HCT116 (cell line): ENCODE measurements around the gene BRAT1. TPM values are rescaled to one million over a fixed set of nuclear protein-coding genes. Genes with fewer than 3 reads are reported as not detected.

Experiments used
- ATAC-seq: fragments of 200-7000 bp; cut with Tn5 transposase; 2 replicates; pipeline ENCODE4 v1.9.1; 2020; ENCODE audit warnings: mild to moderate bottlenecking, moderate library complexity
- BruUV-seq: library from RNA; stranded (reverse); fragments of 400-500 nt; replicated peaks from 2 replicates; lab custom pipeline; 2021; lab: Mats Ljungman, UMichigan
- CTCF ChIA-PET: fragments of 300-600 bp; sonication (Branson Sonifier 250); formaldehyde crosslinking; loops from one replicate; lab custom pipeline; 2021; ENCODE audit warnings: antibody characterized with exemption; lab: Charles Lee
- POLR2A ChIA-PET: fragments of 300-600, 350-600 bp; sonication (Branson Sonifier 250); formaldehyde crosslinking; loops from one replicate; lab custom pipeline; 2021; ENCODE audit warnings: antibody characterized with exemption; lab: Charles Lee
- RAD21 ChIA-PET, 2 experiments: fragments of 300-600 bp; sonication (Branson Sonifier 250); formaldehyde crosslinking; loops; one replicate each; lab custom pipeline; 2023; ENCODE audit warnings: low total read pairs in 2 of 2; ENCODE audit not compliant: uncharacterized antibody in 2 of 2, unreplicated experiment in 2 of 2, low non-redundant PET in 1 of 2; lab: Charles Lee
- DNase-seq: peaks from one replicate; pipeline ENCODE4 v3.0.0-alpha.2; 2010; ENCODE audit warnings: low read depth, low spot score
- H2AFZ ChIP-seq: fragments of 200-600 bp; shearing (Covaris generic), sonication (generic); 2 replicates; pipeline ENCODE4 v1.6.1; 2017; ENCODE audit warnings: low read depth, mixed run types, mixed read lengths, antibody characterized with exemption, low read length; ENCODE audit not compliant: poor library complexity, severe bottlenecking
- H3K27ac ChIP-seq: 2 replicates; pipeline ENCODE4 v1.5.1; 2012; ENCODE audit warnings: low read depth, low read length
- H3K27me3 ChIP-seq: fragments of 200-600 bp; sonication (generic); 2 replicates; pipeline ENCODE4 v1.6.1; 2016; ENCODE audit warnings: mixed run types, low read length, mixed read lengths; ENCODE audit not compliant: insufficient read depth
- H3K36me3 ChIP-seq, 2 experiments: fragments of 200-500 bp in 1 of 2; fragments of 200-600 bp in 1 of 2; sonication (Bioruptor generic) in 1 of 2; sonication (generic) in 1 of 2; 2 replicates each; pipeline versions ENCODE4 v1.5.1 to v1.6.1; 2014 to 2016; ENCODE audit warnings: low read length in 2 of 2, inconsistent platforms in 1 of 2, mixed read lengths in 1 of 2, mixed run types in 1 of 2; ENCODE audit not compliant: insufficient read depth in 2 of 2, control insufficient read depth in 1 of 2
- H3K4me1 ChIP-seq, 2 experiments: fragments of 200-600 bp in 1 of 2; sonication (generic) in 1 of 2; 2 replicates each; pipeline versions ENCODE4 v1.5.1 to v1.6.1; 2012 to 2017; ENCODE audit warnings: low read length in 2 of 2, inconsistent platforms in 1 of 2, mild to moderate bottlenecking in 1 of 2, mixed read lengths in 1 of 2, mixed run types in 1 of 2, moderate library complexity in 1 of 2; ENCODE audit not compliant: insufficient read depth in 2 of 2, control insufficient read depth in 1 of 2
- H3K4me2 ChIP-seq: fragments of 200-600 bp; sonication (generic); 2 replicates; pipeline ENCODE4 v1.6.1; 2017; ENCODE audit warnings: mixed run types, low read length, mixed read lengths
- H3K4me3 ChIP-seq, 2 experiments: fragments of 200-600 bp in 1 of 2; sonication (generic) in 1 of 2; replicated peaks in 1 of 2; 2 replicates each; pipeline ENCODE4 v1.5.1; 2011 to 2016; ENCODE audit warnings: low read length in 2 of 2, control low read depth in 1 of 2, low read depth in 1 of 2, mild to moderate bottlenecking in 1 of 2, mixed read lengths in 1 of 2, mixed run types in 1 of 2
- H3K79me2 ChIP-seq: fragments of 200-600 bp; sonication (generic); 2 replicates; pipeline ENCODE4 v1.6.1; 2017; ENCODE audit warnings: mild to moderate bottlenecking, mixed run types, low read length, moderate library complexity, mixed read lengths; ENCODE audit not compliant: insufficient read depth
- H3K9ac ChIP-seq: fragments of 200-600 bp; sonication (generic); 2 replicates; pipeline ENCODE4 v1.6.1; 2016; ENCODE audit warnings: low read length, mixed read lengths
- H3K9me2 ChIP-seq: fragments of 200-600 bp; sonication (generic), shearing (Covaris generic); 2 replicates; pipeline ENCODE4 v1.6.1; 2017; ENCODE audit warnings: mixed run types, mild to moderate bottlenecking, moderate library complexity; ENCODE audit not compliant: insufficient read depth
- H3K9me3 ChIP-seq, 2 experiments: fragments of 200-500 bp in 1 of 2; fragments of 200-600 bp in 1 of 2; sonication (Bioruptor generic) in 1 of 2; sonication (generic) in 1 of 2; 2 replicates each; pipeline ENCODE4 v1.6.1; 2014 to 2017; ENCODE audit warnings: low read length in 2 of 2, mixed read lengths in 2 of 2, inconsistent platforms in 1 of 2, low read depth in 1 of 2, mild to moderate bottlenecking in 1 of 2, mixed run types in 1 of 2, moderate library complexity in 1 of 2; ENCODE audit not compliant: control insufficient read depth in 1 of 2, insufficient read depth in 1 of 2
- H4K20me1 ChIP-seq: fragments of 200-600 bp; sonication (generic), shearing (Covaris generic); 2 replicates; pipeline ENCODE4 v1.6.1; 2017; ENCODE audit warnings: mixed run types, mild to moderate bottlenecking, moderate library complexity; ENCODE audit not compliant: insufficient read depth
- CBX3 ChIP-seq: IDR thresholded peaks from 2 replicates; pipeline ENCODE4 v1.6.1; 2012; ENCODE audit warnings: low read depth
- CEBPB ChIP-seq: IDR thresholded peaks from 2 replicates; pipeline ENCODE4 v1.6.1; 2012; ENCODE audit warnings: low read depth
- EGR1 ChIP-seq: IDR thresholded peaks from 2 replicates; pipeline ENCODE4 v1.6.1; 2012; ENCODE audit warnings: low read depth
- EZH2phosphoT487 ChIP-seq: fragments of 200-600 bp; IDR thresholded peaks from 2 replicates; pipeline ENCODE4 v1.6.1; 2018; ENCODE audit warnings: antibody characterized with exemption, borderline replicate concordance
- FOSL1 ChIP-seq: IDR thresholded peaks from 2 replicates; pipeline ENCODE4 v1.6.1; 2012; ENCODE audit warnings: low read depth
- MAX ChIP-seq: IDR thresholded peaks from 2 replicates; pipeline ENCODE4 v1.6.1; 2012
- POLR2AphosphoS5 ChIP-seq: IDR thresholded peaks from 2 replicates; pipeline ENCODE4 v1.6.1; 2011; ENCODE audit warnings: mild to moderate bottlenecking, low read depth, low read length, moderate library complexity
- RAD21 ChIP-seq: IDR thresholded peaks from 2 replicates; pipeline ENCODE4 v1.6.1; 2012; ENCODE audit warnings: low read depth, mild to moderate bottlenecking
- SIN3A ChIP-seq: IDR thresholded peaks from 2 replicates; pipeline ENCODE4 v1.6.1; 2012; ENCODE audit warnings: low read depth
- SRF ChIP-seq: IDR thresholded peaks from 2 replicates; pipeline ENCODE4 v1.6.1; 2012; ENCODE audit warnings: low read depth
- YY1 ChIP-seq: IDR thresholded peaks from 2 replicates; pipeline ENCODE4 v1.6.1; 2011; ENCODE audit warnings: low read length, low read depth, moderate library complexity, mild to moderate bottlenecking; ENCODE audit not compliant: insufficient replicate concordance; ENCODE audit errors: extremely low read depth
- ZBTB33 ChIP-seq: IDR thresholded peaks from 2 replicates; pipeline ENCODE4 v1.6.1; 2011; ENCODE audit warnings: mild to moderate bottlenecking, low read length, moderate library complexity; ENCODE audit not compliant: insufficient replicate concordance; ENCODE audit errors: extremely low read depth
- ZFX ChIP-seq: fragments of 450-650 bp; IDR thresholded peaks from 2 replicates; pipeline ENCODE4 v1.6.1; 2017
- ZNF274 ChIP-seq: fragments of 200-500 bp; sonication (Bioruptor generic); IDR thresholded peaks from 2 replicates; pipeline ENCODE4 v1.6.1; 2014; ENCODE audit warnings: mild to moderate bottlenecking, low read depth, low read length, inconsistent platforms
- intact Hi-C: fragments of 100-400 bp; cut with micrococcal nuclease; formaldehyde crosslinking; loops from 2 replicates; pipeline ENCODE4 v1.10.0; 2022
- total RNA-seq: library from RNA; stranded (reverse); gene quantifications from one replicate; pipeline ENCODE4 v1.2.1, GENCODE V29; 2021; ENCODE audit not compliant: unreplicated experiment
- TF ChIP-seq, protein P1 (sequence below): IDR thresholded peaks from 2 replicates; pipeline ENCODE4 v1.6.1; 2012
- TF ChIP-seq, protein P2 (sequence below): IDR thresholded peaks from 2 replicates; pipeline ENCODE4 v1.6.1; 2012; ENCODE audit warnings: low read depth

The BRAT1 gene
- total RNA-seq, 1 experiment from 2014 or later: 47.6 TPM

DNA sequence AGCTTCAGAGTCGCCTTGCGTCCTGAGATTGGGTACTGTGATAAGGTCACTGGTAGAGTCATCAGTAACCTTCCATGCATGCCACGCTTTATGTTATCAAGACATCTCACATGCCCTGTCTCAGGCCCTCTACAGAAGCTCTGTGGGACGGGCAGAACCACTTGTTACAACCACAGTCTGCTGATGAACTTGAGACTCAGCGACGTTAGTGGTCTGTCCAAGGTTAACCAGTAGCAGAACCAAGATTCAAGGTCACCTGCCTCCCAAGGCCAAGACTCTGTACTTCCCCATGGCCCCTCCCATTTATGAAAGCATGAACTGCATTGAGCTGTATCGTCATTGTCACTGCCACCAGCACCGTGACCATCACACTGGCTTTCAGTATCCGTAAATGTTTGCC lies 18.4 kb upstream of the BRAT1 start:
- intact Hi-C loops: no loop called here
- no peaks in the 10 kb centered on the region for H3K9me2 ChIP-seq
- CTCF ChIA-PET: no interaction called here

More for the DNA sequence above, 18.4 kb upstream of the BRAT1 start:
- Histone ChIP-seq H3K4me3 (no peak overlapping the region), H3K9ac (no peak overlapping the region), H3K9me3 (no peaks in the 10 kb centered on the region), H2AFZ (no peak overlapping the region), H4K20me1 (no peaks in the 10 kb centered on the region), H3K4me1 (peaks cover 19 to 22% of the 10 kb centered on the region in 2 experiments), H3K36me3 (peaks cover 3 to 10% of the 10 kb centered on the region in 2 experiments; a peak in 1 of 4 replicates), H3K27me3 (no peaks in the 10 kb centered on the region), H3K27ac (no peak overlapping the region), H3K4me2 (no peak overlapping the region), H3K79me2 (no peaks in the 10 kb centered on the region; the same call in 1 of the 2 replicates)
- BruUV-seq: no TSS peak
- no peak for DNase-seq
- ChIA-PET POLR2A (no interaction called here), RAD21 (no interaction called here)
- ATAC-seq: no peak
- TF ChIP-seq SRF: no peak
- no peak for TF ChIP-seq MAX
- TF ChIP-seq, protein P1, sequence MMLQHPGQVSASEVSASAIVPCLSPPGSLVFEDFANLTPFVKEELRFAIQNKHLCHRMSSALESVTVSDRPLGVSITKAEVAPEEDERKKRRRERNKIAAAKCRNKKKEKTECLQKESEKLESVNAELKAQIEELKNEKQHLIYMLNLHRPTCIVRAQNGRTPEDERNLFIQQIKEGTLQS: no peak
- no peak for TF ChIP-seq POLR2AphosphoS5
- TF ChIP-seq, protein P2, sequence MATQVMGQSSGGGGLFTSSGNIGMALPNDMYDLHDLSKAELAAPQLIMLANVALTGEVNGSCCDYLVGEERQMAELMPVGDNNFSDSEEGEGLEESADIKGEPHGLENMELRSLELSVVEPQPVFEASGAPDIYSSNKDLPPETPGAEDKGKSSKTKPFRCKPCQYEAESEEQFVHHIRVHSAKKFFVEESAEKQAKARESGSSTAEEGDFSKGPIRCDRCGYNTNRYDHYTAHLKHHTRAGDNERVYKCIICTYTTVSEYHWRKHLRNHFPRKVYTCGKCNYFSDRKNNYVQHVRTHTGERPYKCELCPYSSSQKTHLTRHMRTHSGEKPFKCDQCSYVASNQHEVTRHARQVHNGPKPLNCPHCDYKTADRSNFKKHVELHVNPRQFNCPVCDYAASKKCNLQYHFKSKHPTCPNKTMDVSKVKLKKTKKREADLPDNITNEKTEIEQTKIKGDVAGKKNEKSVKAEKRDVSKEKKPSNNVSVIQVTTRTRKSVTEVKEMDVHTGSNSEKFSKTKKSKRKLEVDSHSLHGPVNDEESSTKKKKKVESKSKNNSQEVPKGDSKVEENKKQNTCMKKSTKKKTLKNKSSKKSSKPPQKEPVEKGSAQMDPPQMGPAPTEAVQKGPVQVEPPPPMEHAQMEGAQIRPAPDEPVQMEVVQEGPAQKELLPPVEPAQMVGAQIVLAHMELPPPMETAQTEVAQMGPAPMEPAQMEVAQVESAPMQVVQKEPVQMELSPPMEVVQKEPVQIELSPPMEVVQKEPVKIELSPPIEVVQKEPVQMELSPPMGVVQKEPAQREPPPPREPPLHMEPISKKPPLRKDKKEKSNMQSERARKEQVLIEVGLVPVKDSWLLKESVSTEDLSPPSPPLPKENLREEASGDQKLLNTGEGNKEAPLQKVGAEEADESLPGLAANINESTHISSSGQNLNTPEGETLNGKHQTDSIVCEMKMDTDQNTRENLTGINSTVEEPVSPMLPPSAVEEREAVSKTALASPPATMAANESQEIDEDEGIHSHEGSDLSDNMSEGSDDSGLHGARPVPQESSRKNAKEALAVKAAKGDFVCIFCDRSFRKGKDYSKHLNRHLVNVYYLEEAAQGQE: no peak
- TF ChIP-seq ZNF274: no peak
- TF ChIP-seq FOSL1: no peak
- TF ChIP-seq SIN3A: no peak
- no peak for TF ChIP-seq YY1
- no peak for TF ChIP-seq CBX3
- no peak for TF ChIP-seq RAD21
- TF ChIP-seq ZFX: no peak
- no peak for TF ChIP-seq EGR1
- no peak for TF ChIP-seq CEBPB
- no peak for TF ChIP-seq ZBTB33
- TF ChIP-seq EZH2phosphoT487: no peak
